ENCODE measurements around the gene PCDH15. TPM values are rescaled to one million over a fixed set of nuclear protein-coding genes. Genes with fewer than 3 reads are reported as not detected.

PCDH15 gene
- total and polyA plus RNA-seq, 2 of the 8 experiments (the other 6 are each of a cell fraction or from before 2014, with no cell fraction given), result 0.11 TPM; not detected in 1

DNA sequence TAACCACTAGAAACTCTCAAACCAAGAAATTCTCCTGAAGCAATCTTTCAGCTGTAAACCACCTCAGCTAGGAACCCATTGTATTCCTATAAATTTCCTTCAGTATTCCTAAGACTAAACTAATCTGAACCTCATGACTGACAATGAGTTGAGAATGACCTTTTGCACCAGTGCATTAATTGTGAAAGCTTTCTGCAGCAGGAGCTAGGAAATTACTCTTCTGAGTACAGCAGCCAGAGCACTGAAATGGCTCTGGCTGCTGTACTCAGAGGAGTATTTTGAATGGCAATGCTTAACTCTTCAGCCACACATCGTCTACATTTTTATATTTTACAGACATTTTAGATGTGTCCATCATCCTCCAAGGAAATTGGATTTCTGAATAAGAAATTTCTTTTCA, 109.7 kb downstream of the PCDH15 start:
- 83% methylated on average over 1 of the region's 1 CpG; no CpG with 5 or more reads in 1 of the 2 experiments for WGBS, 2 experiments (ENCODE audit: extremely low coverage in 1 of 2, insufficient coverage in 1 of 2, insufficient read length in 1 of 2, insufficient replicate concordance in 2 of 2, low coverage in 1 of 2, low lambda C conversion rate in 2 of 2, missing lambda C conversion rate in 1 of 2)
- no peak overlapping the region for H4K5ac ChIP-seq (ENCODE audit: insufficient read length, low read depth, low read length)
- H3K14ac ChIP-seq (ENCODE audit: insufficient read length), result no peak overlapping the region
- TF ChIP-seq KDM5A (IDR thresholded peaks at IDR 0.05; ENCODE audit: low read length), result no peak
- TF ChIP-seq BRCA1 (IDR thresholded peaks at IDR 0.05; ENCODE audit: low read depth, low read length), result no peak
- no peak for TF ChIP-seq TBP (IDR thresholded peaks at IDR 0.05; ENCODE audit: low read depth, low read length)
- no peak for TF ChIP-seq RXRA (IDR thresholded peaks at IDR 0.05; ENCODE audit: insufficient read depth, low read depth, low read length)
- TF ChIP-seq RBBP5 (IDR thresholded peaks at IDR 0.05; ENCODE audit: borderline replicate concordance, low read depth, low read length), result no peak
- TF ChIP-seq RFX5 (IDR thresholded peaks at IDR 0.05; ENCODE audit: borderline replicate concordance, low read depth, low read length), result no peak
- no peak for TF ChIP-seq CBX8 (IDR thresholded peaks at IDR 0.05; ENCODE audit: borderline replicate concordance, low read depth, low read length)
- TF ChIP-seq HDAC2 (IDR thresholded peaks at IDR 0.05; ENCODE audit: borderline replicate concordance in 1 of 2, low read depth in 2 of 2, low read length in 2 of 2), result no peak
- no peak for TF ChIP-seq TEAD4 (IDR thresholded peaks at IDR 0.05; ENCODE audit: low read depth, low read length)
- TF ChIP-seq JUND (IDR thresholded peaks at IDR 0.05; ENCODE audit: low read length), result no peak
- no peak for TF ChIP-seq TAF7 (optimal IDR thresholded peaks at IDR 0.05; ENCODE audit: borderline replicate concordance, low read depth, low read length)
- no peak for TF ChIP-seq MAFK (IDR thresholded peaks at IDR 0.05; ENCODE audit: low read depth, low read length)
- no peak for TF ChIP-seq RNF2 (IDR thresholded peaks at IDR 0.05; ENCODE audit: borderline replicate concordance, low read depth, low read length, missing control alignments, poor library complexity, severe bottlenecking)
- no peak for TF ChIP-seq ZNF274 (IDR thresholded peaks at IDR 0.05; ENCODE audit: borderline replicate concordance, extremely low read depth, low read length)
- no peak for TF ChIP-seq SP1 (IDR thresholded peaks at IDR 0.05; ENCODE audit: low read depth, low read length)

More for the DNA sequence above, 109.7 kb downstream of the PCDH15 start:
- Histone ChIP-seq H4K20me1 (replicated peaks in 1 of 2; ENCODE audit: control insufficient read depth in 1 of 2, insufficient read depth in 2 of 2, low read length in 2 of 2) (no peaks in the 10 kb centered on the region), H3K4me2 (ENCODE audit: insufficient read depth in 1 of 2, low read depth in 2 of 2, low read length in 2 of 2) (no peak overlapping the region), H3K4me1 (replicated peaks in 1 of 4; ENCODE audit: control insufficient read depth in 3 of 4, insufficient read depth in 4 of 4, low read length in 3 of 4) (peaks cover 0 to 2% (median 0%) of the 10 kb centered on the region in 4 experiments; a peak in 1 of 7 replicates), H3K23ac (ENCODE audit: insufficient read length) (no peak overlapping the region), H4K91ac (replicated peaks; ENCODE audit: insufficient read length, low read length) (no peak overlapping the region), H2BK120ac (replicated peaks; ENCODE audit: low read depth, low read length) (no peak overlapping the region), H2BK12ac (ENCODE audit: low read depth, low read length) (no peak overlapping the region), H3K18ac (ENCODE audit: extremely low read depth, low read length) (no peak overlapping the region), H4K8ac (ENCODE audit: extremely low read depth, insufficient read depth, low read length) (no peak overlapping the region), H3K79me1 (ENCODE audit: low read depth, low read length) (no peaks in the 10 kb centered on the region), H3K79me2 (ENCODE audit: control insufficient read depth in 1 of 2, insufficient read depth in 2 of 2, low read length in 2 of 2) (no peaks in the 10 kb centered on the region), H3K56ac (replicated peaks; ENCODE audit: insufficient read length, low read depth, low read length) (no peak overlapping the region), H3K27me3 (replicated peaks in 1 of 4; ENCODE audit: control insufficient read depth in 3 of 4, extremely low read depth in 1 of 4, insufficient read depth in 3 of 4, low read length in 3 of 4) (no peaks in the 10 kb centered on the region), H3K9me3 (ENCODE audit: insufficient read depth in 2 of 2, low read depth in 1 of 2, low read length in 1 of 2) (no peaks in the 10 kb centered on the region), H3K4ac (replicated peaks; ENCODE audit: insufficient read length, low read depth, low read length) (no peak overlapping the region), H3K27ac (ENCODE audit: low read depth, low read length) (no peak overlapping the region), H2BK15ac (ENCODE audit: low read length) (no peak overlapping the region), H3K23me2 (ENCODE audit: low read depth, low read length) (no peaks in the 10 kb centered on the region), H3K4me3 (ENCODE audit: extremely low read depth in 1 of 4, insufficient read depth in 2 of 4, low read depth in 3 of 4, low read length in 4 of 4) (no peak overlapping the region), H2AK5ac (ENCODE audit: low read depth, low read length) (no peak overlapping the region), H3K36me3 (ENCODE audit: control insufficient read depth in 2 of 4, insufficient read depth in 4 of 4, low read length in 3 of 4) (no peaks in the 10 kb centered on the region), H2BK5ac (ENCODE audit: low read depth, low read length) (no peak overlapping the region), H2BK20ac (ENCODE audit: low read length) (no peak overlapping the region), H3K9ac (replicated peaks in 1 of 4; ENCODE audit: extremely low read depth in 1 of 4, low read depth in 3 of 4, low read length in 3 of 4) (no peak overlapping the region), H2AFZ (ENCODE audit: low read length) (no peak overlapping the region; the same call in 1 of the 2 replicates)
- ChIA-PET POLR2A (ENCODE audit: partially characterized antibody) (no interaction called here), CTCF (ENCODE audit: partially characterized antibody) (interaction anchor here (0.7 to 1.7 kb wide), 2 partner anchors 16 to 1613 kb away, joined by 3 to 4 read pairs; no protein-coding TSS in a partner anchor)
- FAIRE-seq (no peak), DNase-seq (ENCODE audit: low read depth in 1 of 2, low spot score in 2 of 2) (no peak)
